H9 (cell line): ENCODE measurements around the gene P3H2. TPM values are rescaled to one million over a fixed set of nuclear protein-coding genes. Genes with fewer than 3 reads are reported as not detected.

Source experiments
- DNase-seq: peaks from one replicate; pipeline ENCODE4 v3.0.0-alpha.2; 2017
- H2AFZ ChIP-seq: one replicate; pipeline ENCODE4 v1.6.1; 2013; ENCODE audit warnings: mild to moderate bottlenecking, low read length, control low read depth, moderate library complexity
- H2AK5ac ChIP-seq: 2 replicates; pipeline ENCODE4 v1.6.1; 2013; ENCODE audit warnings: low read length, control low read depth, mixed read lengths; ENCODE audit not compliant: insufficient read length
- H2BK120ac ChIP-seq: one replicate; pipeline ENCODE4 v1.6.1; 2013; ENCODE audit warnings: low read depth, mild to moderate bottlenecking, low read length, control low read depth, inconsistent platforms; ENCODE audit not compliant: poor library complexity, severe bottlenecking
- H2BK12ac ChIP-seq: 2 replicates; pipeline ENCODE4 v1.6.1; 2013; ENCODE audit warnings: low read length, control low read depth, mixed read lengths, low read depth; ENCODE audit not compliant: insufficient read length
- H2BK15ac ChIP-seq: 2 replicates; pipeline ENCODE4 v1.6.1; 2013; ENCODE audit warnings: low read depth, low read length, control low read depth
- H2BK20ac ChIP-seq: one replicate; pipeline ENCODE4 v1.6.1; 2013; ENCODE audit warnings: low read depth, mild to moderate bottlenecking, low read length, control low read depth, inconsistent platforms; ENCODE audit not compliant: poor library complexity, severe bottlenecking
- H2BK5ac ChIP-seq: 2 replicates; pipeline ENCODE4 v1.6.1; 2013; ENCODE audit warnings: low read length, control low read depth, mixed read lengths; ENCODE audit not compliant: insufficient read length
- H3K14ac ChIP-seq: 2 replicates; pipeline ENCODE4 v1.6.1; 2013; ENCODE audit warnings: low read length, control low read depth; ENCODE audit not compliant: insufficient read depth
- H3K18ac ChIP-seq: 2 replicates; pipeline ENCODE4 v1.6.1; 2013; ENCODE audit warnings: low read depth, mild to moderate bottlenecking, mixed read lengths, low read length, control low read depth; ENCODE audit not compliant: insufficient read length
- H3K23ac ChIP-seq: 2 replicates; pipeline ENCODE4 v1.6.1; 2013; ENCODE audit warnings: low read length, control low read depth, mixed read lengths, low read depth; ENCODE audit not compliant: insufficient read length
- H3K23me2 ChIP-seq: 2 replicates; pipeline ENCODE4 v1.6.1; 2013; ENCODE audit warnings: low read depth, mild to moderate bottlenecking, mixed read lengths, low read length, control low read depth; ENCODE audit not compliant: insufficient read length, poor library complexity, severe bottlenecking
- H3K27ac ChIP-seq: 2 replicates; pipeline ENCODE4 v1.5.1; 2013; ENCODE audit warnings: low read length, control low read depth, mixed read lengths, low read depth; ENCODE audit not compliant: insufficient read length
- H3K27me3 ChIP-seq: 2 replicates; pipeline ENCODE4 v1.6.1; 2013; ENCODE audit warnings: low read length, control low read depth, inconsistent platforms; ENCODE audit not compliant: insufficient read depth
- H3K4ac ChIP-seq: 2 replicates; pipeline ENCODE4 v1.6.1; 2013; ENCODE audit warnings: low read depth, mild to moderate bottlenecking, control low read depth, inconsistent platforms, low read length, moderate library complexity
- H3K4me1 ChIP-seq: 2 replicates; pipeline ENCODE4 v1.6.1; 2013; ENCODE audit warnings: low read length, control low read depth, inconsistent platforms; ENCODE audit not compliant: insufficient read depth
- H3K4me2 ChIP-seq: 2 replicates; pipeline ENCODE4 v1.6.1; 2013; ENCODE audit warnings: low read length, control low read depth, mixed read lengths; ENCODE audit not compliant: insufficient read length, insufficient read depth
- H3K56ac ChIP-seq: 2 replicates; pipeline ENCODE4 v1.6.1; 2013; ENCODE audit warnings: low read depth, mild to moderate bottlenecking, mixed read lengths, low read length, control low read depth; ENCODE audit not compliant: insufficient read length
- H3K79me1 ChIP-seq: 2 replicates; pipeline ENCODE4 v1.6.1; 2013; ENCODE audit warnings: low read depth, mild to moderate bottlenecking, moderate library complexity, low read length, control low read depth, inconsistent platforms; ENCODE audit not compliant: insufficient read depth, poor library complexity, severe bottlenecking
- H3K79me2 ChIP-seq: 2 replicates; pipeline ENCODE4 v1.6.1; 2013; ENCODE audit warnings: low read length, control low read depth, inconsistent platforms; ENCODE audit not compliant: insufficient read depth
- H3K9ac ChIP-seq: 2 replicates; pipeline ENCODE4 v1.6.1; 2013; ENCODE audit warnings: low read length, control low read depth, mixed read lengths; ENCODE audit not compliant: insufficient read length; ENCODE audit errors: extremely low read depth
- H3K9me3 ChIP-seq: one replicate; pipeline ENCODE4 v1.6.1; 2013; ENCODE audit warnings: low read depth, low read length, inconsistent platforms; ENCODE audit not compliant: control insufficient read depth
- H3T11ph ChIP-seq: one replicate; pipeline ENCODE4 v1.6.1; 2013; ENCODE audit warnings: mild to moderate bottlenecking, low read length, control low read depth, inconsistent platforms
- H4K20me1 ChIP-seq: one replicate; pipeline ENCODE4 v1.6.1; 2013; ENCODE audit not compliant: control insufficient read depth, insufficient read length, insufficient read depth
- H4K5ac ChIP-seq: 2 replicates; pipeline ENCODE4 v1.6.1; 2013; ENCODE audit warnings: low read depth, mild to moderate bottlenecking, mixed read lengths, low read length, control low read depth; ENCODE audit not compliant: insufficient read length
- H4K8ac ChIP-seq: replicated peaks from 2 replicates; pipeline ENCODE4 v1.6.1; 2013; ENCODE audit warnings: low read length, control low read depth, mixed read lengths, low read depth; ENCODE audit not compliant: insufficient read length
- H4K91ac ChIP-seq: 2 replicates; pipeline ENCODE4 v1.6.1; 2013; ENCODE audit warnings: low read depth, mild to moderate bottlenecking, moderate library complexity, mixed read lengths, low read length, control low read depth; ENCODE audit not compliant: insufficient read length
- H3K27ac Mint-ChIP-seq, 3 experiments: 2 replicates in 2 of 3; 3 replicates in 1 of 3; pipeline ENCODE4 v1.8.0; 2020 to 2021; ENCODE audit warnings: mixed read lengths in 3 of 3, mild to moderate bottlenecking in 1 of 3, moderate library complexity in 1 of 3
- H3K27me3 Mint-ChIP-seq: 2 replicates; pipeline ENCODE4 v1.8.0; 2021; ENCODE audit warnings: low read depth, mild to moderate bottlenecking, moderate library complexity, mixed read lengths
- H3K36me3 Mint-ChIP-seq, 3 experiments: 2 replicates in 2 of 3; 3 replicates in 1 of 3; pipeline ENCODE4 v1.8.0; 2020 to 2021; ENCODE audit warnings: low read depth in 3 of 3, mixed read lengths in 3 of 3; ENCODE audit not compliant: insufficient read depth in 1 of 3
- H3K4me1 Mint-ChIP-seq, 2 experiments: 2 replicates each; pipeline ENCODE4 v1.8.0; 2020; ENCODE audit warnings: mixed read lengths in 2 of 2
- H3K4me3 Mint-ChIP-seq, 2 experiments: 2 replicates in 1 of 2; 3 replicates in 1 of 2; pipeline ENCODE4 v1.8.0; 2020 to 2021; ENCODE audit warnings: mild to moderate bottlenecking in 2 of 2, mixed read lengths in 2 of 2, moderate library complexity in 1 of 2
- H3K9me3 Mint-ChIP-seq, 2 experiments: 2 replicates in 1 of 2; 3 replicates in 1 of 2; pipeline ENCODE4 v1.8.0; 2020; ENCODE audit warnings: mild to moderate bottlenecking in 2 of 2, mixed read lengths in 2 of 2, moderate library complexity in 1 of 2
- CTCF ChIP-seq: fragments of 200-600 bp; sonication (generic); conservative IDR thresholded peaks from 3 replicates; pipeline ENCODE4 v1.8.0; 2021; ENCODE audit warnings: antibody characterized with exemption, mild to moderate bottlenecking
- WGBS: extraction: QIAGEN DNeasy Blood & Tissue Kit; methylation state at CpG from one replicate; pipeline ENCODE4 v1.1.7; 2013; ENCODE audit warnings: missing lambda C conversion rate, low lambda C conversion rate, mixed read lengths; ENCODE audit not compliant: insufficient read length; ENCODE audit errors: extremely low coverage; 5-methylcytosine and 5-hydroxymethylcytosine counted together
- total RNA-seq: library from RNA; stranded (reverse); gene quantifications from 2 replicates; pipeline ENCODE4 v1.2.1, GENCODE V29; 2021

P3H2 gene
- total RNA-seq, 1 experiment from 2014 or later, result 41.5 TPM

GRCh38 chr3:190116551-190117067, 4.1 kb downstream of the P3H2 start:
- no peak overlapping the region for H3K27ac ChIP-seq
- Mint-ChIP-seq H3K4me1 (peaks cover 45 to 47% of the 10 kb centered on the region in 2 experiments), H3K9me3 (0 out of 5 replicates have a peak, but pooled peaks cover 0 to 3% of the 10 kb centered on the region in 2 experiments), H3K27ac (0 out of 7 replicates have a peak overlapping the region, but pooled peaks of 1 of the 3 experiments have one; percentile 8), H3K4me3 (no peak overlapping the region), H3K36me3 (peaks cover 0 to 15% (median 14%) of the 10 kb centered on the region in 3 experiments; a peak in 4 of 7 replicates), H3K27me3 (peaks cover 24% of the 10 kb centered on the region)
- H3T11ph ChIP-seq, result no peak overlapping the region
- no peak overlapping the region for H4K91ac ChIP-seq
- no peaks in the 10 kb centered on the region for H3K79me2 ChIP-seq
- H2BK12ac ChIP-seq, result no peak overlapping the region
- H2BK120ac ChIP-seq, result no peak overlapping the region
- peaks cover 5% of the 10 kb centered on the region for H3K23me2 ChIP-seq
- H2BK5ac ChIP-seq, result no peak overlapping the region
- no peak overlapping the region for H2AK5ac ChIP-seq
- H3K27me3 ChIP-seq, result no peaks in the 10 kb centered on the region; the same call in 1 of the 2 replicates
- no peak overlapping the region for H2AFZ ChIP-seq
- WGBS, result no CpG with 5 or more reads among the region's 3 CpGs
- H3K4me2 ChIP-seq, result no peak overlapping the region
- peaks cover 5% of the 10 kb centered on the region for H3K4me1 ChIP-seq
- no peak overlapping the region for H3K4ac ChIP-seq
- no peak for TF ChIP-seq CTCF
- H3K18ac ChIP-seq, result no peak overlapping the region
- no peaks in the 10 kb centered on the region for H4K20me1 ChIP-seq
- H4K5ac ChIP-seq, result no peak overlapping the region
- no peak overlapping the region for H3K23ac ChIP-seq
- H3K14ac ChIP-seq, result no peak overlapping the region
- no peak overlapping the region for H2BK15ac ChIP-seq
- H3K56ac ChIP-seq, result no peak overlapping the region
- DNase-seq, result no peak
- H3K79me1 ChIP-seq, result no peaks in the 10 kb centered on the region
- no peak overlapping the region for H3K9ac ChIP-seq
- H4K8ac ChIP-seq, result no peak overlapping the region
- no peak overlapping the region for H2BK20ac ChIP-seq
- H3K9me3 ChIP-seq, result no peaks in the 10 kb centered on the region
